ENCODE results near the gene MBD3L4. TPM values are rescaled to one million over a fixed set of nuclear protein-coding genes. Genes with fewer than 3 reads are reported as not detected.

MBD3L4 gene
- total RNA-seq, 1 experiment from 2014 or later = not detected

Other genes starting within 250 kb of the MBD3L4 start
- gene ADGRE1, start 152.6 kb downstream of the MBD3L4 start, total RNA-seq (2014; rRNA removed; shearing (Covaris generic)) = 0.45 and 1.1 TPM in 2 replicates
- not detected in 2 replicates for gene MBD3L2B, start 18.7 kb downstream of the MBD3L4 start, total RNA-seq (2014; rRNA removed; shearing (Covaris generic))
- gene MBD3L5, start 9.6 kb downstream of the MBD3L4 start, total RNA-seq (2014; rRNA removed; shearing (Covaris generic)) = not detected in 2 replicates
- gene MBD3L2, start 9.1 kb upstream of the MBD3L4 start, total RNA-seq (2014; rRNA removed; shearing (Covaris generic)) = not detected in 2 replicates
- not detected in 2 replicates for gene MBD3L3, start 18.5 kb upstream of the MBD3L4 start, total RNA-seq (2014; rRNA removed; shearing (Covaris generic))
- 11.7 and 12.5 TPM in 2 replicates for gene ZNF557, start 29.5 kb upstream of the MBD3L4 start, total RNA-seq (2014; rRNA removed; shearing (Covaris generic))